Kidney (tissue), 14 donors: ENCODE data around the gene RAB3C. TPM values are rescaled to one million over a fixed set of nuclear protein-coding genes. Genes with fewer than 3 reads are reported as not detected.
"Not testable (repeated sequence)": the region's sequence is repeated elsewhere in the genome, so short reads cannot be mapped to it uniquely, and the experiment has no call there.

Experiments used
- DNase-seq, 5 donors: peaks; one replicate each; pipeline ENCODE4 v3.0.0-alpha.2; 2013 to 2020
- FAIRE-seq: peaks from 2 replicates; lab custom pipeline; 2012; peaks lifted over from hg19 to GRCh38; lab: Jason Lieb, UNC
- H3K27ac ChIP-seq, 2 donors: one replicate each; pipeline ENCODE4 v1.7.0; 2013; ENCODE audit warnings: low read depth in 2 of 2, low read length in 2 of 2, inconsistent platforms in 1 of 2
- H3K27me3 ChIP-seq: one replicate; pipeline ENCODE4 v1.7.1; 2013; ENCODE audit warnings: low read length, inconsistent platforms; ENCODE audit not compliant: control insufficient read depth, insufficient read depth
- H3K36me3 ChIP-seq, 3 donors: one replicate each; pipeline versions ENCODE4 v1.7.0 to v1.7.1; 2013; ENCODE audit warnings: low read length in 3 of 3, control low read depth in 1 of 3, inconsistent platforms in 1 of 3; ENCODE audit not compliant: insufficient read depth in 3 of 3, control insufficient read depth in 2 of 3
- H3K4me1 ChIP-seq, 3 donors: one replicate each; pipeline versions ENCODE4 v1.7.0 to v1.7.1; 2013; ENCODE audit warnings: low read length in 3 of 3, inconsistent platforms in 1 of 3, low read depth in 1 of 3; ENCODE audit not compliant: control insufficient read depth in 2 of 3, insufficient read depth in 2 of 3
- H3K4me3 ChIP-seq, 3 donors: one replicate each; pipeline versions ENCODE4 v1.7.0 to v1.8.1; 2013; ENCODE audit warnings: low read length in 3 of 3, control low read depth in 1 of 3, inconsistent platforms in 1 of 3
- H3K9ac ChIP-seq, 3 donors: one replicate each; pipeline versions ENCODE4 v1.7.0 to v1.7.1; 2013; ENCODE audit warnings: low read length in 3 of 3, control low read depth in 1 of 3, inconsistent platforms in 1 of 3
- H3K9me3 ChIP-seq, 3 donors: one replicate each; pipeline versions ENCODE4 v1.7.0 to v1.7.1; 2013; ENCODE audit warnings: low read length in 3 of 3, control low read depth in 1 of 3, inconsistent platforms in 1 of 3; ENCODE audit not compliant: control insufficient read depth in 2 of 3, insufficient read depth in 1 of 3
- CTCF ChIP-seq: IDR thresholded peaks from 3 replicates; pipeline ENCODE4 v1.5.1; 2012; ENCODE audit warnings: mild to moderate bottlenecking, moderate library complexity, borderline replicate concordance; ENCODE audit not compliant: insufficient read depth; ENCODE audit errors: extremely low read depth
- intact Hi-C: fragments of 100-400 bp; cut with DNase I; formaldehyde crosslinking; loops from one replicate; pipeline ENCODE4 v1.11.1; 2022
- polyA plus RNA-seq: library from polyadenylated mRNA; stranded (reverse); fragments of 350-450 nt; fragmentation: Illumina TruSeq; extraction: RNeasy Lipid Tissue Mini Kit (QIAGEN cat#74804); gene quantifications from one replicate; pipeline ENCODE4 v1.2.3, GENCODE V29; 2014; ENCODE audit warnings: low read depth, low replicate concordance; ENCODE audit not compliant: insufficient read depth
- total RNA-seq: library from RNA; stranded (reverse); fragmentation: NEBNext Ultra II Directional; extraction: Animal tissue kit (Norgen Biotek cat#: 25700); gene quantifications from one replicate; pipeline ENCODE4 v1.2.1, GENCODE V29; 2021
- donor health status: control.
- donor health status: control.
- donor health status: control.
- donor health status: control.
- donor health status: control.
- donor health status: DM: yes; HTN: yes; CAD: no.
- donor health status: Normal renal cell carcinoma (clear cell type).

RAB3C gene
- total and polyA plus RNA-seq, 2 donors from 2014 or later: 3.7 TPM; not detected in 1

- no peak overlapping the region for H3K27ac ChIP-seq
- no peak overlapping the region for H3K4me3 ChIP-seq
- FAIRE-seq (no peak), DNase-seq (no peak)
- H3K9ac ChIP-seq: no peak overlapping the region
- no peaks in the 10 kb centered on the region for H3K27me3 ChIP-seq
- H3K36me3 ChIP-seq: no peaks in the 10 kb centered on the region
- H3K4me1 ChIP-seq: no peaks in the 10 kb centered on the region
- H3K9me3 ChIP-seq: no peaks in the 10 kb centered on the region
- intact Hi-C loops: no loop called here
- TF ChIP-seq CTCF: no peak
Measured at GRCh38 chr5:58599217-58599616, 16.3 kb downstream of the RAB3C start.

DNA sequence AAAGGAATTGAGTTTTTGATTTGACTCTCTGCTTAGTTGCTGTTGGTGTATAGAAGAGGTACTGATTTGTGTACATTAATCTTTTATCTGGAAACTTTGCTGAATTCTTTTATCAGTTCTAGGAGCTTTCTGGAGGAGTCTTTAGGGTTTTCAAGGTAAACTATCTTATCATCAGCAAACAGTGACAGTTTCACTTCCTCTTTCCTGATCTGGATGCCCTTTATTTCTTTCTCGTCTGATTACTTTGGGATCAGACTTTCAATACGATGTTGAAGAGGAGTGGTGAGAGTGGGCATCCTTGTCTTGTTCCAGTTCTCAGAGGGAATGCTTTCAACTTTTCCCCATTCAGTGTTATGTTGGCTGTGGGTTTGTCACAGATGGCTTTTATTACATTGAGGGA is 17.7 kb downstream of the RAB3C start:
- intact Hi-C loops, H3K9ac ChIP-seq, H3K27me3 ChIP-seq, H3K36me3 ChIP-seq, H3K4me1 ChIP-seq, H3K27ac ChIP-seq, H3K9me3 ChIP-seq, DNase-seq, H3K4me3 ChIP-seq, FAIRE-seq: not testable (repeated sequence)

DNA sequence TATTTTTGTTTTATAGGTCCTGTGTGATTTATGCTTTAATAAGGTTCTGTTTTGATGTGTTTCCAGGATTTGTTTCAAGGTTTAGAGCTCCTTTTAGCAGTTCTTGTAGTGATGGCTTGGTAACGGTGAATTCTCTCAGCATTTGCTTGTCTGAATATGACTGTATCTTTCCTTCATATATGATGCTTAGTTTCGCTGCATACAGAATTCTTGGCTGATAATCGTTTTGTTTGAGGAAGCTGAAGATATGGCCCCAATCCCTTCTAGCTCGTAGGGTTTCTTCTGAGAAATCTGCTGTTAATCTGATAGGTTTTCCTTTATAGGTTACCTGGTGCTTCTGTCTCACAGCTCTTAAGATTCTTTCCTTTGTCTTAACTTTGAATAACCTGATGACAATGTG is 20.0 kb downstream of the RAB3C start:
- H3K27me3 ChIP-seq, H3K4me1 ChIP-seq, intact Hi-C loops, H3K9ac ChIP-seq, FAIRE-seq, DNase-seq, H3K27ac ChIP-seq, H3K9me3 ChIP-seq, H3K4me3 ChIP-seq, H3K36me3 ChIP-seq: not testable (repeated sequence)

- Histone ChIP-seq H3K36me3 (no peaks in the 10 kb centered on the region), H3K27me3 (no peaks in the 10 kb centered on the region), H3K9ac (no peak overlapping the region), H3K9me3 (no peaks in the 10 kb centered on the region), H3K4me1 (no peaks in the 10 kb centered on the region), H3K4me3 (no peak overlapping the region), H3K27ac (no peak overlapping the region)
- TF ChIP-seq CTCF: no peak
- no peak for FAIRE-seq
- intact Hi-C loops: no loop called here
- DNase-seq: no peak
Measured at GRCh38 chr5:58606064-58606463, 23.2 kb downstream of the RAB3C start.

DNA sequence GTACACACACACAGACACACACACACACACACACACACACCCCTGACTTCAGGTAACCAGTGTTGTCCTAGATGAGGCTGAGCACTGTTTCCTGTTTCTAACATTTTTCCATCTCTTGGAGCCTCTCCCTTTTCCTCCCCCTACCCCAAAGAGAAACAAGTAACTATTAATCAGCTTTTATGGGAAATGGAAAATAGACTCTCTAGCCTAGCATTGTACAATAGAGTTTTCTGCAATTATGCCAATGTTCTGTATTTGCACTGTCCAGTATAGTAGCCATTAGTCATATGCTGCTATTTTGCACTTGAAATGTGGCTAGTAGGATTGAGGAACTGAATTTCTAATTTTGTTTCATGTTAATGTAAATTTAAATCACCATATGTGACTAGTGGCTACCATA is 33.1 kb downstream of the RAB3C start:
- no peak for FAIRE-seq
- no peak overlapping the region for H3K4me3 ChIP-seq
- no peaks in the 10 kb centered on the region for H3K27me3 ChIP-seq
- intact Hi-C loops: no loop called here
- no peak for DNase-seq
- no peak overlapping the region for H3K27ac ChIP-seq
- H3K9ac ChIP-seq: no peak overlapping the region
- TF ChIP-seq CTCF: no peak
- H3K36me3 ChIP-seq: no peaks in the 10 kb centered on the region
- no peaks in the 10 kb centered on the region for H3K4me1 ChIP-seq
- H3K9me3 ChIP-seq: no peaks in the 10 kb centered on the region
